Naive thymus-derived CD4-positive, alpha-beta T cell (primary cell): Measurements from ENCODE around the gene GDI2. TPM values are rescaled to one million over a fixed set of nuclear protein-coding genes. Genes with fewer than 3 reads are reported as not detected.

Experiments
- ATAC-seq: fragments of 150-1000 bp; cut with Tn5 transposase; 2 replicates; pipeline ENCODE4 v1.10.0; 2021; ENCODE audit warnings: mild to moderate bottlenecking, moderate library complexity
- CTCF ChIA-PET: fragments of 350-600 bp; sonication (Branson Sonifier 250); formaldehyde crosslinking; loops from one replicate; lab custom pipeline; 2021; ENCODE audit warnings: antibody characterized with exemption; lab: Charles Lee
- POLR2A ChIA-PET: fragments of 350-600 bp; sonication (Branson Sonifier 250); formaldehyde crosslinking; loops from one replicate; lab custom pipeline; 2021; ENCODE audit warnings: antibody characterized with exemption, inconsistent platforms; lab: Charles Lee
- DNase-seq, 9 donors: peaks; one replicate each; pipeline versions ENCODE4 v3.0.0 to v3.0.0-alpha.2; 2020 to 2022; ENCODE audit warnings: mixed read lengths in 1 of 9
- H3K27ac ChIP-seq: one replicate; pipeline ENCODE4 v1.7.0; 2013; ENCODE audit warnings: mild to moderate bottlenecking, low read depth, low read length, moderate library complexity
- H3K27me3 ChIP-seq, 2 donors: one replicate each; pipeline ENCODE4 v1.7.0; 2013; ENCODE audit warnings: low read length in 2 of 2, mild to moderate bottlenecking in 2 of 2, moderate library complexity in 2 of 2; ENCODE audit not compliant: control insufficient read depth in 2 of 2, insufficient read depth in 2 of 2
- H3K36me3 ChIP-seq, 3 experiments: 1 replicate in 2 of 3; 2 replicates in 1 of 3; pipeline ENCODE4 v1.7.0; 2013; ENCODE audit warnings: low read length in 3 of 3, mild to moderate bottlenecking in 3 of 3, moderate library complexity in 1 of 3; ENCODE audit not compliant: insufficient read depth in 3 of 3, control insufficient read depth in 2 of 3
- H3K4me1 ChIP-seq, 2 donors: one replicate each; pipeline ENCODE4 v1.7.0; 2013; ENCODE audit warnings: low read length in 2 of 2, mild to moderate bottlenecking in 2 of 2, moderate library complexity in 1 of 2; ENCODE audit not compliant: control insufficient read depth in 2 of 2, insufficient read depth in 2 of 2
- H3K4me3 ChIP-seq: 2 replicates; pipeline ENCODE4 v1.7.0; 2013; ENCODE audit warnings: mild to moderate bottlenecking, low read length
- H3K9me3 ChIP-seq, 3 experiments: 1 replicate in 2 of 3; 2 replicates in 1 of 3; pipeline ENCODE4 v1.7.0; 2013; ENCODE audit warnings: low read length in 3 of 3; ENCODE audit not compliant: control insufficient read depth in 2 of 3
- H3K27ac Mint-ChIP-seq, 9 donors: one replicate each; pipeline ENCODE4 v1.8.0; 2020 to 2022; ENCODE audit warnings: mixed read lengths in 9 of 9, mild to moderate bottlenecking in 8 of 9, moderate library complexity in 5 of 9, inconsistent platforms in 2 of 9
- H3K27me3 Mint-ChIP-seq, 5 donors: one replicate each; pipeline ENCODE4 v1.8.0; 2021 to 2022; ENCODE audit warnings: mixed read lengths in 5 of 5, mild to moderate bottlenecking in 1 of 5
- H3K36me3 Mint-ChIP-seq, 5 donors: one replicate each; pipeline ENCODE4 v1.8.0; 2020 to 2022; ENCODE audit warnings: mixed read lengths in 5 of 5, mild to moderate bottlenecking in 3 of 5, inconsistent platforms in 1 of 5
- H3K4me1 Mint-ChIP-seq, 7 donors: one replicate each; pipeline ENCODE4 v1.8.0; 2020 to 2022; ENCODE audit warnings: mixed read lengths in 7 of 7, mild to moderate bottlenecking in 3 of 7, inconsistent platforms in 1 of 7
- H3K4me3 Mint-ChIP-seq, 10 donors: one replicate each; pipeline ENCODE4 v1.8.0; 2020 to 2022; ENCODE audit warnings: mild to moderate bottlenecking in 10 of 10, mixed read lengths in 10 of 10, moderate library complexity in 6 of 10, inconsistent platforms in 2 of 10
- H3K9me3 Mint-ChIP-seq, 11 donors: one replicate each; pipeline ENCODE4 v1.8.0; 2020 to 2022; ENCODE audit warnings: mixed read lengths in 11 of 11, mild to moderate bottlenecking in 4 of 11, inconsistent platforms in 1 of 11, moderate library complexity in 1 of 11
- intact Hi-C, 2 donors: fragments of 100-400 bp; cut with micrococcal nuclease; formaldehyde crosslinking; loops; one replicate each; pipeline ENCODE4 v1.15.1; 2023
- polyA plus RNA-seq, 2 donors: library from polyadenylated mRNA; unstranded; fragments of 300-500 nt; fragmentation: Illumina TruSeq; gene quantifications; one replicate each; pipeline ENCODE4 v1.2.3, GENCODE V29; 2021
- total RNA-seq, 6 experiments: library from RNA in 5 of 6; stranded (reverse) in 5 of 6; gene quantifications; 1 replicate in 5 of 6; 2 replicates in 1 of 6; pipeline ENCODE4 v1.2.3 and lab custom pipeline; 2021 to 2026

The GDI2 gene
- total RNA-seq (100 to 1,000 TPM in 4 of 5 experiments, 10 to 100 TPM in 1; 85.3 to 236 (median 121) TPM), polyA plus RNA-seq (100 to 1,000 TPM; 144 to 186 TPM), total RNA-seq (lab: John Stamatoyannopoulos, UW) (125 reads per million, percentile 88 among the genes with 10 or more reads in this experiment)

GRCh38 chr10:5813341-5814109, at the start of gene GDI2:
GDI2 (minus strand) TSS chr10:5813434; CDS start chr10:5813258, 176 bp downstream.
- H3K36me3 ChIP-seq, result peaks cover 0 to 7% (median 0%) of the 10 kb centered on the region in 3 experiments
- H3K36me3 Mint-ChIP-seq, result peaks cover 0 to 19% (median 0%) of the 10 kb centered on the region in 5 donors
- peaks cover 49 to 71% (median 67%) of the 10 kb centered on the region in 7 donors for H3K4me1 Mint-ChIP-seq
- ChIA-PET POLR2A (interaction anchor here (0.6 to 2.9 kb wide), 16 partner anchors 9 to 367 kb away, joined by 3 to 18 read pairs (median 4); partner anchors contain the start of genes ANKRD16 and FBH1), CTCF (interaction anchor here (0.6 to 0.8 kb wide), 2 partner anchors 157 to 188 kb away, joined by 3 to 6 read pairs; no protein-coding TSS in a partner anchor)
- H3K9me3 Mint-ChIP-seq, result peaks cover 0 to 5% (median 0%) of the 10 kb centered on the region in 11 donors
- peaks cover 27 to 37% of the 10 kb centered on the region in 2 donors for H3K4me1 ChIP-seq
- H3K4me3 Mint-ChIP-seq, result peak within 1 kb of the TSS; percentile 85 to 95 (median 93)
- H3K27me3 ChIP-seq, result no peaks in the 10 kb centered on the region
- peak within 1 kb of the TSS; percentile 85 to 98 (median 95) for H3K27ac Mint-ChIP-seq
- intact Hi-C loops, result loop anchor here (1.0 to 10.0 kb wide), 16 partner anchors 36 to 1971 kb away; partner anchors contain the start of genes FBH1 (in 2 of the 2), IL15RA (in 2 of the 2), RBM17 (in 2 of the 2) and TASOR2 (in 2 of the 2)
- peak within 1 kb of the TSS; percentile 99 for H3K27ac ChIP-seq
- ATAC-seq (peak; percentile 98), DNase-seq (peak; percentile 94 to 98 (median 97))
- peak within 1 kb of the TSS; percentile 86 for H3K4me3 ChIP-seq
- H3K27me3 Mint-ChIP-seq, result no peaks in the 10 kb centered on the region
- H3K9me3 ChIP-seq, result no peaks in the 10 kb centered on the region

GRCh38 chr10:5862360-5862961, 49.2 kb upstream of the GDI2 start:
- H3K36me3 Mint-ChIP-seq, result peaks cover 0 to 28% (median 10%) of the 10 kb centered on the region in 5 donors
- DNase-seq (no peak), ATAC-seq (no peak)
- Histone ChIP-seq H3K27me3 (no peaks in the 10 kb centered on the region), H3K27ac (no peak overlapping the region), H3K4me1 (no peaks in the 10 kb centered on the region), H3K36me3 (no peaks in the 10 kb centered on the region), H3K4me3 (no peak overlapping the region), H3K9me3 (no peaks in the 10 kb centered on the region)
- H3K4me3 Mint-ChIP-seq, result no peak overlapping the region
- CTCF ChIA-PET, result interaction anchor here (0.6 kb wide), 1 partner anchor 428 kb away, joined by 4 read pairs; no protein-coding TSS in a partner anchor
- peaks cover 0 to 2% (median 0%) of the 10 kb centered on the region in 11 donors for H3K9me3 Mint-ChIP-seq
- H3K27ac Mint-ChIP-seq, result peak overlapping the region in 1 of 9 donors; percentile 22
- peaks cover 0 to 6% (median 4%) of the 10 kb centered on the region in 7 donors for H3K4me1 Mint-ChIP-seq
- intact Hi-C loops, result no loop called here
- no peaks in the 10 kb centered on the region for H3K27me3 Mint-ChIP-seq
- POLR2A ChIA-PET, result no interaction called here

GRCh38 chr10:5860066-5860465, 46.8 kb upstream of the GDI2 start:
- no peak overlapping the region for H3K4me3 Mint-ChIP-seq
- Histone ChIP-seq H3K27ac (no peak overlapping the region), H3K9me3 (no peaks in the 10 kb centered on the region), H3K4me1 (no peaks in the 10 kb centered on the region), H3K27me3 (no peaks in the 10 kb centered on the region), H3K4me3 (no peak overlapping the region), H3K36me3 (no peaks in the 10 kb centered on the region)
- peaks cover 0 to 4% (median 0%) of the 10 kb centered on the region in 5 donors for H3K27me3 Mint-ChIP-seq
- intact Hi-C loops, result no loop called here
- H3K27ac Mint-ChIP-seq, result no peak overlapping the region
- ChIA-PET CTCF (interaction anchor here (0.6 kb wide), 2 partner anchors 221 to 243 kb away, joined by 3 to 7 read pairs; no protein-coding TSS in a partner anchor), POLR2A (interaction anchor here (0.5 kb wide), 1 partner anchor 14 kb away, joined by 3 read pairs; no protein-coding TSS in a partner anchor)
- peaks cover 0 to 2% (median 0%) of the 10 kb centered on the region in 11 donors for H3K9me3 Mint-ChIP-seq
- ATAC-seq (no peak), DNase-seq (no peak)
- no peaks in the 10 kb centered on the region for H3K4me1 Mint-ChIP-seq
- peaks cover 0 to 28% (median 10%) of the 10 kb centered on the region in 5 donors for H3K36me3 Mint-ChIP-seq

GRCh38 chr10:5858811-5859210, 45.6 kb upstream of the GDI2 start:
- POLR2A ChIA-PET, result no interaction called here
- Histone ChIP-seq H3K4me1 (no peaks in the 10 kb centered on the region), H3K36me3 (no peaks in the 10 kb centered on the region), H3K27me3 (no peaks in the 10 kb centered on the region), H3K27ac (no peak overlapping the region), H3K9me3 (no peaks in the 10 kb centered on the region), H3K4me3 (no peak overlapping the region)
- CTCF ChIA-PET, result no interaction called here
- no peak for DNase-seq
- Mint-ChIP-seq H3K27me3 (peaks cover 0 to 7% (median 0%) of the 10 kb centered on the region in 5 donors), H3K9me3 (peaks cover 0 to 2% (median 0%) of the 10 kb centered on the region in 11 donors), H3K4me3 (no peak overlapping the region), H3K36me3 (peaks cover 0 to 20% (median 2%) of the 10 kb centered on the region in 5 donors), H3K4me1 (no peaks in the 10 kb centered on the region), H3K27ac (no peak overlapping the region)
- ATAC-seq, result no peak
- intact Hi-C loops, result no loop called here

GRCh38 chr10:5856701-5857004, 43.4 kb upstream of the GDI2 start:
- H3K27me3 ChIP-seq, result no peaks in the 10 kb centered on the region
- H3K27ac ChIP-seq, result no peak overlapping the region
- POLR2A ChIA-PET, result interaction anchor here (0.6 kb wide), 1 partner anchor 178 kb away, joined by 3 read pairs; no protein-coding TSS in a partner anchor
- Mint-ChIP-seq H3K27me3 (peaks cover 0 to 11% (median 4%) of the 10 kb centered on the region in 5 donors), H3K27ac (no peak overlapping the region), H3K4me3 (no peak overlapping the region), H3K36me3 (peaks cover 0 to 3% (median 0%) of the 10 kb centered on the region in 5 donors), H3K4me1 (peaks cover 0 to 3% (median 0%) of the 10 kb centered on the region in 7 donors), H3K9me3 (no peaks in the 10 kb centered on the region)
- no peaks in the 10 kb centered on the region for H3K36me3 ChIP-seq
- H3K4me1 ChIP-seq, result no peaks in the 10 kb centered on the region
- CTCF ChIA-PET, result no interaction called here
- DNase-seq, result no peak
- H3K9me3 ChIP-seq, result no peaks in the 10 kb centered on the region
- H3K4me3 ChIP-seq, result no peak overlapping the region
- intact Hi-C loops, result no loop called here
- ATAC-seq, result no peak

- no peaks in the 10 kb centered on the region for H3K9me3 Mint-ChIP-seq
- ChIA-PET CTCF (interaction anchor here (0.6 to 0.7 kb wide), 2 partner anchors 543 to 1151 kb away, joined by 3 to 4 read pairs; no protein-coding TSS in a partner anchor), POLR2A (interaction anchor here (0.6 kb wide), 1 partner anchor 178 kb away, joined by 3 read pairs; no protein-coding TSS in a partner anchor)
- Histone ChIP-seq H3K36me3 (no peaks in the 10 kb centered on the region), H3K27ac (no peak overlapping the region), H3K9me3 (no peaks in the 10 kb centered on the region), H3K27me3 (no peaks in the 10 kb centered on the region), H3K4me1 (no peaks in the 10 kb centered on the region), H3K4me3 (no peak overlapping the region)
- DNase-seq, result no peak
- no peak for ATAC-seq
- H3K36me3 Mint-ChIP-seq, result peaks cover 0 to 3% (median 0%) of the 10 kb centered on the region in 5 donors
- H3K4me3 Mint-ChIP-seq, result no peak overlapping the region
- H3K4me1 Mint-ChIP-seq, result peaks cover 0 to 3% (median 0%) of the 10 kb centered on the region in 7 donors
- intact Hi-C loops, result no loop called here
- H3K27ac Mint-ChIP-seq, result no peak overlapping the region
- H3K27me3 Mint-ChIP-seq, result peaks cover 0 to 11% (median 4%) of the 10 kb centered on the region in 5 donors
Observed at GRCh38 chr10:5855979-5856700, 42.9 kb upstream of the GDI2 start.
